HG03025 (cell line): ENCODE data around the gene CNDP1.
"Not testable (repeated sequence)": the region's sequence is repeated elsewhere in the genome, so short reads cannot be mapped to it uniquely, and the experiment has no call there.

ENCODE experiments used
- ATAC-seq: cut with Tn5 transposase; IDR thresholded peaks from one replicate; pipeline ENCODE4 v1.9.1; 2021; ENCODE audit warnings: mild to moderate bottlenecking, moderate library complexity; ENCODE audit not compliant: unreplicated experiment, low FRiP score

Gene CNDP1

GRCh38 chr18:74541703-74542555 lies 7.6 kb downstream of the CNDP1 start:
- ATAC-seq = no peak

GRCh38 chr18:74544898-74545297 lies 10.6 kb downstream of the CNDP1 start:
- no peak for ATAC-seq

GRCh38 chr18:74546007-74546406 lies 11.7 kb downstream of the CNDP1 start:
- no peak for ATAC-seq

- ATAC-seq = no peak
Observed at GRCh38 chr18:74546751-74547530, 12.6 kb downstream of the CNDP1 start.

- no peak for ATAC-seq
Observed at GRCh38 chr18:74547860-74548259, 13.6 kb downstream of the CNDP1 start.

GRCh38 chr18:74549591-74550104 lies 15.3 kb downstream of the CNDP1 start:
- ATAC-seq = no peak

- ATAC-seq = no peak
Observed at GRCh38 chr18:74550886-74551285, 16.6 kb downstream of the CNDP1 start.

GRCh38 chr18:74551452-74551851 lies 17.2 kb downstream of the CNDP1 start:
- ATAC-seq = no peak

- ATAC-seq = peak; percentile 95
Observed at GRCh38 chr18:74551936-74552555, 17.7 kb downstream of the CNDP1 start.

GRCh38 chr18:74556126-74556525 lies 21.8 kb downstream of the CNDP1 start:
- no peak for ATAC-seq

GRCh38 chr18:74558096-74558495 lies 23.8 kb downstream of the CNDP1 start:
- no peak for ATAC-seq

- ATAC-seq = no peak
Observed at GRCh38 chr18:74562131-74562730, 27.9 kb downstream of the CNDP1 start.

- ATAC-seq = no peak
Observed at GRCh38 chr18:74562775-74563174, 28.5 kb downstream of the CNDP1 start.

GRCh38 chr18:74563999-74564398 lies 29.7 kb downstream of the CNDP1 start:
- ATAC-seq = no peak

GRCh38 chr18:74565164-74565563 lies 30.9 kb downstream of the CNDP1 start:
- ATAC-seq = not testable (repeated sequence)

GRCh38 chr18:74565993-74566392 lies 31.7 kb downstream of the CNDP1 start:
- not testable (repeated sequence) for ATAC-seq

GRCh38 chr18:74567822-74568221 lies 33.5 kb downstream of the CNDP1 start:
- no peak for ATAC-seq

- no peak for ATAC-seq
Observed at GRCh38 chr18:74569401-74569800, 35.1 kb downstream of the CNDP1 start.

GRCh38 chr18:74570266-74570665 lies 36.0 kb downstream of the CNDP1 start:
- ATAC-seq = no peak

- ATAC-seq = no peak
Observed at GRCh38 chr18:74571895-74572680, 37.8 kb downstream of the CNDP1 start.
